Stimulated activated CD8-positive, alpha-beta memory T cell treated with anti-CD3 and anti-CD28 coated beads, Interleukin-7, amount 100 ng/mL, for 48 hours (primary cell): ENCODE data around the gene HINT1.

Experiments
- DNase-seq, 2 donors: peaks; one replicate each; pipeline ENCODE4 v3.0.0-alpha.2; 2020; ENCODE audit warnings: low read depth in 1 of 2; ENCODE audit errors: extremely low read depth in 1 of 2

Gene HINT1

GRCh38 chr5:131112424-131112823, 52.6 kb downstream of the HINT1 start:
- no peak for DNase-seq

- no peak for DNase-seq
Measured at GRCh38 chr5:131110256-131110594, 54.8 kb downstream of the HINT1 start.

GRCh38 chr5:131109540-131110255, 55.4 kb downstream of the HINT1 start:
- DNase-seq = no peak
